RPMI8226 (cell line): ENCODE results near the gene EIPR1.
"Not testable (repeated sequence)": the region's sequence is repeated elsewhere in the genome, so short reads cannot be mapped to it uniquely, and the experiment has no call there.

Experiments used
- DNase-seq: peaks from one replicate; pipeline ENCODE4 v3.0.0-alpha.2; 2015

EIPR1 gene

GRCh38 chr2:3301001-3301400, 76.6 kb downstream of the EIPR1 start:
- DNase-seq, result no peak

DNA sequence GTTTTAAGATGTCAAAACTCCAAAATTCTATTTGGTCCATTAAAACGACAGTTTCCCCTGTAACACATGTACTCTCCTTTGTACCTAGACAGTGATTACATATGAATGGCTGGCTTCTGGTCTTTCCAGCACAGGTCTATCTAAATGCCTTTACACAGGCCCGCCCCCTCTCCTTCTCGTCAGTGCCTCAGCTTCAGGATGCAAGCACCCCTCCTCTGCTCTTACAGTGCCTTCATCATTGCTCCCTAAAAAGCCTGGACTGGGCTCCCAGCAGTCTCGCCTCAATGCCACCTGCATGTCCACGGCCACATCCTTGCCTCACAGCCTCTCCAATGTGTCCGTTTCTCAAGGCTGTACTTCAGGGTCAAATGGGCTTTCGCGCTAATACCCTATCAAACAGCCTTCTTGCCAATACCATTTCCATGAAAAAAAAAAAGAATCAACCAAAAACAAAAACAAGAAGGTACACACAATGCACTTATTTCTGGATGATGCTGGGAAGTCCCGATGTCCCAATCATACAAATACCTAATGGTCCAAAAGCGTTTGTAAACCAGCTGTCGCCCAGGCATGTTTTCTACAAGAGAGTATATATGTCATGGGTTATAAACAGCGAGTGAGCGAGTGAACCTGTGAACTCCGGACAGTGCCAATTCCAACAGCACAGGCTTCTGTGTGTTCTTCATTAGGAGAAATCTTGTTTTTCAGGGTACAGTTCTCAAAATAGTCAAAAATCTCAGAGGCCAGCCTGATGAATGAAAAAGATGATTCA, 77.2 kb downstream of the EIPR1 start:
- no peak for DNase-seq

GRCh38 chr2:3299703-3300102, 77.9 kb downstream of the EIPR1 start:
- no peak for DNase-seq

DNA sequence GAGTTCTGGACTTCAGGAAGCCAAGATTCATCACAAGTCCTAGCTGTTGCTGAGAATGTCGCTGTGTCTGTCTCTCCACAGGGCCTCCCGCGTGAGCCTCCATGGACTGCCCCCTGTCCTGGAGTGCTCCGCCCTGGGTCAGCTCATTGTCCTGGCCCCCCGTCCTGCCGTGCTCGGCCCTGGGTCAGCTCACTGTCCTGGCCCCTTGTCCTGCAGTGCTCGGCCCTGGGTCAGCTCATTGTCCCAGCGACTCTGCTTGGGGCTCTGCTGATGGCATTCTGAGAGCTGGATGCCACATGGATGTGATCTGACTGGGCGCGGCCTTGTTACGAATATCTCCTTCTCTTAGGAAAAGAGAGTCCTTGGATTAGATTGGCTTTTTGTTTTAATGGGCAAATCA, 78.5 kb downstream of the EIPR1 start:
- no peak for DNase-seq

DNA sequence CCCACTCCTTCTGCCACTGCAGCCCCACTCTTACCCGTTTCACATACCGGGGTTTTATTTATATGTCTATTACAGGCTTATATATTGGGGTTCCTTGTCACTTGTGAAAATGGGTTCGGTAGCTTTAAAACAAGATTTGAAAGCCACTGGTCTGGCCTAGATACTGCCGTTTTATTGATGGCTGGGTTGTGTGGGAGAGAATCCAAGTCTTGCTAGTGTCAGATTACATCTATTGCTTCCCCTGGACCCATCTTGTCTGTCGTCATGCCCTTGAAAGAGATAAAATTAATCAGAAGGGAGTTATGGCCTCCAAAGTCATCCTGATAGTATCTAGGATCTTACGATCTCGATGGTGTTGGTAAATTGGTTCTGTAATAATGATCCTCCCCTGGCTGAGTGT, 79.4 kb downstream of the EIPR1 start:
- no peak for DNase-seq

DNA sequence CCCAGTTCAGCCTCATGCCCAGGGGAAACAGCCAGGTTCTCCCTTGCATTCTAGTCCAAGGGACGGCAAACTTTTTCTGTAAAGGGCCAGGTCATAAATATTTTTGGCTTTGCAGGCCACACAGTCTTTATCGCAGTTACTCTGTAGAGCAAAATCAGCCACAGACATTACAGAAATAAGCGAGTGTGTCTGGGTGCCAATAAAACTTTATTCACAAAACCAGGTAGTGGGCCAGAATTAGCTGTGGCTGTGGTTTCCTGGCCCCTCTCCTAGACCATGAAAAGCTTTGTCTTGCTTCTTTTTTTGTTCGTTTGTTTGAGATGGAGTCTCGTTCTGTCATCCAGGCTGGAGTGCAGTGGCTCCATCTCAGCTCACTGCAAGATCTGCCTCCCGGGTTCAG, 80.1 kb downstream of the EIPR1 start:
- DNase-seq, result no peak

DNA sequence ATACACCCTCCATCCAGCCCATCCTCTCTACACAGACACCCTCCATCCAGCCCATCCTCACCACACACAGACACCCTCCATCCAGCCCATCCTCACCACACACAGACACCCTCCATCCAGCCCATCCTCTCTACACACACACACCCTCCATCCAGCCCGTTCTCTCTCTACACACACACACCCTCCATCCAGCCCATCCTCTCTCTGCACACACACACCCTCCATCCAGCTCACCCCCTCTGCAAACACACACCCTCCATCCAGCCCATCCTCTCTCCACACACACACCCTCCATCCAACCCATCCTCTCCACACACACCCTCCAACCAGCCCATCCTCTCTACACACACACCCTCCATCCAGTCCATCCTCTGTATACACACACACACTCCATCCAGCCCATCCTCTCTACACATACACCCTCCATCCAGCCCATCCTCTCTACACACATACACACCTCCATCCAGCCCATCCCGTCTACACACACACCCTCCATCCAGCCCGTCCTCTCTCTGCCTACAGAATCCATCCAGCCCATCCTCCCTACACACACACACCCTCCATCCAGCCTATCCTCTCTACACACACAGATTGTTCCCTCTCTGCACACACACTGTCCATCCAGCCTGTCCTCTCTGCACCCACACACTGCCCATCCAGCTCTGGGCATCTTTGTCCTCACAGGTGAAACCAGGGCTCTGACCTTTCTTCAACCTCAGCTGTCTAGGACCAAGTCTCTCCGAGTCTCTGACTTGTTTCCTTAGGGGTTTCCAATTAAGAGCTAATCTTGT, 81.2 kb downstream of the EIPR1 start:
- DNase-seq, result no peak

GRCh38 chr2:3294493-3294892, 83.1 kb downstream of the EIPR1 start:
- no peak for DNase-seq

GRCh38 chr2:3294069-3294468, 83.5 kb downstream of the EIPR1 start:
- no peak for DNase-seq

DNA sequence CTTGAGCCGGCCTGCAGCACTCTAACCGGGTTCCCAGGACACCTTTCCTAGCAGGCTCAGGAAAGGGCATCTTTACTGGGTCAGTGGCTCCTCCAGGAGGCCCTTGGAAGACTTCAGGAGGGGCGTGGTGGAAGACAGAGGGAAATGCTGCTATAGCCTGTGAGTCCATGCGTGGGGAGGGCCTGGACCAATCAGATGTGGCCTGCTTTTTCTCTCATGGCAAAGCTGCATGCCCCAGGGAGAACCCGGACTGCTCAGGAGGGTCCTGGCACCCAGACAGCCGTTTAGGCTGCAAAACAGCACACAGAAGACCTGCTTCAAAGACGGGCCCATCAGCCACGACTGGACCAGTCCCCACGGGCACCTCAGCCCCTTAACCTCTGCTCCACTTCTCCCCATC, 84.4 kb downstream of the EIPR1 start:
- no peak for DNase-seq

- no peak for DNase-seq
Measured at GRCh38 chr2:3292416-3292815, 85.2 kb downstream of the EIPR1 start.

DNA sequence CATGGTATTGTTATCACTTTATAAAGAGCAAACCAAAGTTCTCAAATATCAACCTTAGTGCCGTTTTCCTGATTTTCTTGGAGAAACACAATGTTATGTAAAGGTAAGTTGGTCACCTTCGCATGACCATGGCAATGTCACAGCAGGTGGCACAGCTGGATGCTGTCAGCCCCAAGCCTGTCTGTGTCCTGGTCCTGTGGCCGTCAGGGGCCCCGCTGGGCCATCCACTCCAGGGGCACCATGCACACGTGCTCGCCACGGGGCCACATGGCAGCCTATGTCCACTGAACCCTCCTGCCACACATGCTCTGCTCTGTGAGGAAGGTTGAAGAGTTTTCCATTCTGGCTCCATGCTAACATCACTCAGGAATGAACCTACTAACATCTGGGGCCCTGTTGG, 85.9 kb downstream of the EIPR1 start:
- no peak for DNase-seq

DNA sequence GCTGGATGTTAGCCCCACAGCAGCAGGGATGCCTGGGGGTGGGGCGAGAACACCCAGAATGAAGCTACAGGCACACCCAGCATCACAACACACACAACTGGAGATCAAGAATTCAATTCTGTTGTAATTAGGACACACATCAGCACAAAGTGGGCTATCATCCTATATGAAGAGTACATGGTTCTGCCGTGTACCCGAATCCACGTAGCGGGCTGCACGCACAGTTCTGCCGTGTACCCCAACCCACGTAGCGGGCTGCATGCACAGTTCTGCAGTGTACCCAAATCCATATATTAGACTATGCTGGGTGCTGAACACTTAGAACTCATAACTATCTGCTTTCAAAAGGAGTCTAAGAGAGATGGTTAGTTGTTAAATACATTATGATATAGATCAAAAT, 86.5 kb downstream of the EIPR1 start:
- no peak for DNase-seq

DNA sequence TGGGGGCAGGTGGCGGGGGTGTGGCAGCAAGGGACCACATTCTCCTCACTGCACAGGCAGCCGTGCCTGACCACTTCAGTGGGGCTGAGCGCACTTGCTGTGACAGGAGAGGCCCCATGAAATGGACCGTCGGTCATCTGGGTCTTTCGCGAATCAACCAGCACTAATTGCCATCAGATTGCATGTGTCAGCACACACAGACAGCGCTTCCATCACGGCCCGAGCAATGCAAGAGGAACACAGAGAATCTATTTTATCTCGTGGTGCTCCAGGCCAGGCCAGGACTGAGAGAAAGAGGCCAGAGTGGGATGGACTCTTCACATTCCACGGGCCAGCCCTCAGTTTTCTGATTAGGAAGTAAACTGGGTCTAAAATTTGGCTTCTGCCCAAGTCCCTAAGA, 87.0 kb downstream of the EIPR1 start:
- no peak for DNase-seq

GRCh38 chr2:3289971-3290370, 87.6 kb downstream of the EIPR1 start:
- DNase-seq, result no peak

GRCh38 chr2:3289526-3289925, 88.1 kb downstream of the EIPR1 start:
- no peak for DNase-seq

DNA sequence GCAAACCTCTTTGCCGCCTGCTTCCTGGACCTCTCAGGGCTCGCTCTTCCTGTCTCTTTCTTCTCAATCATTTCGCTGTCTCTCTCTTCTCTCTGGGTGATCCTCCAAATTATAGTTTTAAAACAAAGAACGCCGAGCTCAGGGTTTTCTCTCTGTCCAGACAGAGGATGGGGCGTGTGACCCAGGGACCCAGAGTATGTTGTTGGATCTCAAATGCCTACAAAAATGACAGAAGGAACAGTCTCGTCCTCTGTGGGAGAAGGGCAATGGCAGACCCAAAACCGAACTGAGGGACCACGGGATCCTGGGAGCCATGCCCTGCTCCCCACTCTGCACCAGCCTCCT, 88.5 kb downstream of the EIPR1 start:
- no peak for DNase-seq

GRCh38 chr2:3288470-3289170, 89.0 kb downstream of the EIPR1 start:
- no peak for DNase-seq

DNA sequence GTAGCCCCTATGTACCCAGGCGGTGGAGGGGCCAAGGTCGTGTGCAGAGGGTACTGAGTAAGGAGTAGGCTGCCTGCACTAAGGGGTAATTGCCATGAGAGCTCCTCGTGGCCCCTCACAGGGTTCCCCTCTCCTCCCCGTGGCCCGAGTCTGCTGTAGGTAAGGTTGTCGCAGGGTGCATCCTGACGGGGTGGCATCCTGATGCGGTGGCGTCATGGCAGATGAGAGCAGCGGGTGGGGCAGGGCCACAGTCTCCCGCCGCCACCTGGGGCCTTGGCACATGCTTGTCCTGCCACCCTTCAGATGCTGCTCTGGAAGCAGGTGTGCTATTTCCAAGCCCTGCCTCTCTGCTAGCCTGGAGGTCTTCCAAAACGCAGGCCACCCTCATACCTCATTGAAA, 89.7 kb downstream of the EIPR1 start:
- DNase-seq, result no peak

DNA sequence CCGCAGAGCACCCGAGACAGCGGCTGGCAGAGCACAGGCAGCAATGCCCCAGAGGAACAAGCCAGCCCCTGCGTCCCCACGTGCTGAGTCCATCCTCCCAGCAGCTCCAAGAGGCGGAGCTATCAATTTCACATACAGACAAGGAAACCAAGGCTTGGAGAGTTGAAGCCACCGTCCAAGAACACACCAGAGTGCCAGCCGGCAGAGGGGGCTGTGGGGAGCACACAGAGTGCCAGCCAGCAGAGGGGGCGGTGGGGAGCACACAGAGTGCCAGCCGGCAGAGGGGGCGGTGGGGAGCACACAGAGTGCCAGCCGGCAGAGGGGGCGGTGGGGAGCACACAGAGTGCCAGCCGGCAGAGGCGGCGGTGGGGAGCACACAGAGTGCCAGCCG, 91.0 kb downstream of the EIPR1 start:
- not testable (repeated sequence) for DNase-seq

DNA sequence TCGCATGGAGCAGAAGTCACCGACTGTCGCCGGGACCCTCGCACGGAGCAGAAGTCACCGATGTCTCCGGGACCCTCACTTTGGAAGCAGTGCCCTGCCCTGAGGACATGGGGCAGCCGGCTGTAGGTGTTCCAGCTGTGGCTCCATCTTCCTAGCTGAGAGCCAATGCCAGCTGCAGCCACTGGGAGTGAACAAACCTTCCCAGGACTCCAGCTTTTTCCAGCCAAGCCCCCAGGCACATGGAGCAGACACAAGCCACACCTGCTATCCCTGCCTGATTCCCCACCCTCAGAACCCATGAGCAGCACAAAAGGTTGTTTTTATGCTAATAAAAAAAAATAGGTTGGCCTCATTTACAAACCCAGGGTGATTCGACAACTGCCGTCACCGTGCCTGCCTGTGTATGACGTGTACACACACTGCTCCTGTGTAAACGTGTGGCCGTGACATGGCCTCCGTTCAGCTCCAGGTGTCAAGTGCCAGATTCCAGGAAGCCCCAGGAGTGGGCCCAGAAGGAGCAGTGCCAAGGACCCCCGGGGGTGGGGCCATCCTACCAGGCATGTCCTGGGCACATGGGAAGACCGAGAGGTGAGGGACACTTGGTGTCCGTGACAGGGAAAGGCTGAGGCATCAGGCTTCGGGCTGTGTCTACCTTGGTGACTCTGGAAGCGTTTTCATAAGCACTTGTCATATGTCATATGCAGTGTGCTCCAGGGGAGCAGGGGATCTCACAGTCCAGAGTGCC, 91.5 kb downstream of the EIPR1 start:
- DNase-seq, result no peak

DNA sequence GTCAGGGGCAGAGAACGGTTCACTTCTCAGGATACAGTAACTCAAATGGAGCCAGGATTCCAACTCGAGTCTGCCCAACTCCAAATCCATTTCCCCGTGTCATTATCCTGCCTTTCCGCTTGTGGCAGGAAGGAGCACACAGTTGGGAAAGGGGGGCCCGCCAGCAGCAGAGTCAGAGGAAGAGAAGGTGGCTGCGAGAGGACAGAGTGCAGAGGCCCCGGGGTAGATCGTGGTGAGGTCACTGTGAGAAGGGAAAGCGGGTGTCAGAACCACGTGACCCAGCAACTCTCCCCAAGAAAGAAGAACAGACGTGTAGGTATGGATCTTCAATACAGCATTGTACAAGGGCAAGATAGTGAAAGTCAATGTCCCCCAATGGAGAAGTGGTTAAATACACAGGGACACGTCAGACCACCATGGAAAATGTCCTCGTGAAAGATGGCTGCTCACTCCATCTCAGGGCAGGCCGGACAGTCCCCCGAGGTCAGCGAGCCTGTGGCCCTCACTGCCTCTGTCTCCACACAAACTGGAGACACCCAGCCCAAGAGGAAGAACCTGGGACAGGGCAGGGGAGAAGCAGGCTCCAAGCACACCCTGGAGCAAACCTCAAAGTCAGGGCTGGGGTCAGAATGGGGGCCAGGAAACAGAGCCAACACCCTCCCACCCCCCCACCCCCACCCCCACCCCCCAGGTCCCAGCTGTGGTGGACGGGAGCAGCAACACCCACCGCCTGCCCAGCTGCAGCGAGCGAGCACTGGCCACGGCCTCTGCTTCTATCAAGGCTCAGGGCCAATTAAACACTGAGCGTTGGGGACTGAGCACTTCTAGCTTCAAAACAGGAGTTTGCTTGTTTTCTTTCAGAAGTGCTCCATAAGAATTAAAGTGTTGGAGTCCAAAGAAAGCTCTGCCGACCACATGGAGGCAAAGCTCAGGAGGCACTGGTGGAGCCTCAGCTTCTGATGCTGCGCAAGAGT, 92.7 kb downstream of the EIPR1 start:
- DNase-seq, result no peak
